HepG2 (cell line): ENCODE data around the gene IPP. TPM values are rescaled to one million over a fixed set of nuclear protein-coding genes. Genes with fewer than 3 reads are reported as not detected.
A peak's percentile ranks its signal among the peaks of the same experiment; 100 is the strongest.

ENCODE experiments used
- ATAC-seq: fragments of 200-7000 bp; cut with Tn5 transposase; 3 replicates; pipeline ENCODE4 v1.9.1; 2020; ENCODE audit warnings: mild to moderate bottlenecking, moderate library complexity
- BruUV-seq: library from RNA; stranded (reverse); fragments of 400-500 nt; replicated peaks from 2 replicates; lab custom pipeline; 2021; lab: Mats Ljungman, UMichigan
- CTCF ChIA-PET: fragments of 300-600 bp; formaldehyde crosslinking; extraction: SDS; loops from one replicate; lab custom pipeline; 2021; ENCODE audit warnings: low total read pairs, inconsistent platforms, low intra/inter-chr PET ratio; lab: Yijun Ruan, JAX
- POLR2A ChIA-PET: fragments of 350-600 bp; sonication (Branson Sonifier 250); formaldehyde crosslinking; loops from one replicate; lab custom pipeline; 2020; ENCODE audit warnings: antibody characterized with exemption, inconsistent platforms; lab: Yijun Ruan, JAX
- DNase-seq: peaks from one replicate; pipeline ENCODE4 v3.0.0-alpha.2; 2015; ENCODE audit warnings: low spot score
- FAIRE-seq: peaks from 3 replicates; lab custom pipeline; 2011; peaks lifted over from hg19 to GRCh38; lab: Jason Lieb, UNC
- H2AFZ ChIP-seq: one replicate; pipeline ENCODE4 v1.6.1; 2011; ENCODE audit warnings: low read length, inconsistent platforms
- H3K27ac ChIP-seq: fragments of 300-600 bp; 3 replicates; pipeline ENCODE4 v1.8.0; 2011; ENCODE audit warnings: mixed run types, mild to moderate bottlenecking, mixed read lengths, low read length, inconsistent platforms; ENCODE audit not compliant: insufficient read depth; ENCODE audit errors: extremely low read length
- H3K27me3 ChIP-seq, 2 experiments: fragments of 200-600 bp in 1 of 2; 2 replicates in 1 of 2; 3 replicates in 1 of 2; pipeline versions ENCODE4 v1.6.0 to v1.8.0; 2011; ENCODE audit warnings: low read length in 2 of 2, mild to moderate bottlenecking in 2 of 2, moderate library complexity in 2 of 2, inconsistent platforms in 1 of 2; ENCODE audit not compliant: insufficient read depth in 2 of 2, control insufficient read depth in 1 of 2
- H3K36me3 ChIP-seq, 2 experiments: fragments of 200-600 bp in 1 of 2; replicated peaks in 1 of 2; 2 replicates in 1 of 2; 3 replicates in 1 of 2; pipeline versions ENCODE4 v1.5.1 to v1.8.0; 2011; ENCODE audit warnings: low read length in 2 of 2, inconsistent platforms in 1 of 2; ENCODE audit not compliant: insufficient read depth in 2 of 2, control insufficient read depth in 1 of 2
- H3K4me1 ChIP-seq: 2 replicates; pipeline ENCODE4 v1.5.1; 2012; ENCODE audit warnings: low read length, inconsistent platforms; ENCODE audit not compliant: insufficient read depth
- H3K4me2 ChIP-seq: 2 replicates; pipeline ENCODE4 v1.6.0; 2011; ENCODE audit warnings: low read depth, low read length, inconsistent platforms
- H3K4me3 ChIP-seq, 3 experiments: fragments of 200-600 bp in 1 of 3; sonication (generic), shearing (Covaris generic) in 1 of 3; replicated peaks in 1 of 3; 2 replicates each; pipeline ENCODE4 v1.5.1; 2011 to 2016; ENCODE audit warnings: low read length in 3 of 3, inconsistent platforms in 2 of 3, low read depth in 2 of 3, mild to moderate bottlenecking in 2 of 3, control low read depth in 1 of 3, mixed read lengths in 1 of 3; ENCODE audit not compliant: insufficient read depth in 1 of 3
- H3K79me2 ChIP-seq: one replicate; pipeline ENCODE4 v1.6.1; 2011; ENCODE audit warnings: low read length, inconsistent platforms; ENCODE audit not compliant: insufficient read depth
- H3K9ac ChIP-seq: 2 replicates; pipeline ENCODE4 v1.6.0; 2011; ENCODE audit warnings: mild to moderate bottlenecking, low read depth, low read length, inconsistent platforms; ENCODE audit not compliant: insufficient read depth
- H3K9me3 ChIP-seq: 2 replicates; pipeline ENCODE4 v1.5.1; 2012; ENCODE audit warnings: mild to moderate bottlenecking, low read length
- H4K20me1 ChIP-seq: 2 replicates; pipeline ENCODE4 v1.6.0; 2011; ENCODE audit warnings: inconsistent platforms, mild to moderate bottlenecking, low read length, moderate library complexity; ENCODE audit not compliant: insufficient read depth
- GMEB1 ChIP-seq: sonication (generic); formaldehyde crosslinking; IDR thresholded peaks from 2 replicates; pipeline ENCODE4 v1.5.1; 2020; ENCODE audit warnings: missing genetic modification reagents, mild to moderate bottlenecking, borderline replicate concordance
- RBM22 ChIP-seq: fragments of 200-400 bp; formaldehyde crosslinking; optimal IDR thresholded peaks from 2 replicates; pipeline ENCODE3; 2017; ENCODE audit warnings: mild to moderate bottlenecking, low read length, moderate library complexity
- REST ChIP-seq, 2 experiments: IDR thresholded peaks; 2 replicates each; pipeline ENCODE4 v1.6.1; 2011 to 2012; ENCODE audit warnings: low read length in 2 of 2, borderline replicate concordance in 1 of 2, low read depth in 1 of 2, mild to moderate bottlenecking in 1 of 2, moderate library complexity in 1 of 2
- whole genome bisulfite sequencing: methylation state at CpG from one replicate; pipeline ENCODE4 v1.1.6; 2017; ENCODE audit warnings: low lambda C conversion rate; 5-methylcytosine and 5-hydroxymethylcytosine counted together
- in situ Hi-C: cut with HindIII; loops from 2 replicates; pipeline ENCODE4 v1.10.0; 2017; ENCODE audit warnings: low pct_unique_long_range_greater_than_20kb; ENCODE audit not compliant: extremely low pct_ligation_motif_present
- intact Hi-C: fragments of 100-400 bp; cut with micrococcal nuclease; formaldehyde crosslinking; loops from one replicate; pipeline ENCODE4 v1.10.0; 2022; ENCODE audit not compliant: unreplicated experiment
- polyA plus RNA-seq, 8 experiments: library from polyadenylated mRNA; depleted of rRNA in 3 of 8; stranded (reverse) in 7 of 8; unstranded in 1 of 8; fragments of >200 nt; fragmentation: Illumina TruSeq in 4 of 8; extraction: Trizol in 4 of 8; gene quantifications; 2 replicates each; pipeline versions ENCODE4 v1.2.1 to v1.2.3, GENCODE V29; 2011 to 2016; ENCODE audit warnings: low read depth in 4 of 8, missing spikeins in 1 of 8, mixed read lengths in 1 of 8; ENCODE audit not compliant: insufficient read depth in 1 of 8
- total RNA-seq, 5 experiments: library from RNA; depleted of rRNA; stranded (reverse); fragments of >200 nt; fragmentation: Illumina TruSeq; extraction: Trizol; gene quantifications; 2 replicates each; pipeline ENCODE4 v1.2.3, GENCODE V29; 2016; ENCODE audit warnings: low read depth in 1 of 5

Gene IPP
- total and polyA plus RNA-seq, 2 of the 13 experiments (the other 11 are each of a cell fraction or from before 2014, with no cell fraction given): 3.0 to 9.7 TPM

- H3K4me2 ChIP-seq: no peak overlapping the region
- ChIA-PET CTCF (no interaction called here), POLR2A (no interaction called here)
- no peak overlapping the region for H2AFZ ChIP-seq
- TF ChIP-seq REST (IDR thresholded peaks at IDR 0.05; ENCODE audit: borderline replicate concordance in 1 of 2, low read depth in 1 of 2, low read length in 2 of 2): no peak
- TF ChIP-seq RBM22: peak; percentile 21
- no peak for TF ChIP-seq GMEB1 (CRISPR knock-in tag)
- H3K79me2 ChIP-seq: peaks cover 96% of the 10 kb centered on the region
- H3K4me3 ChIP-seq: no peak overlapping the region
- FAIRE-seq: no peak
- no peak overlapping the region for H3K9ac ChIP-seq
- DNase-seq: no peak
- ATAC-seq: no peak
- in situ Hi-C loops: no loop called here
- peaks cover 88% of the 10 kb centered on the region for H4K20me1 ChIP-seq
- no TSS peak for BruUV-seq
- peaks cover 33% of the 10 kb centered on the region for H3K4me1 ChIP-seq
- WGBS: 95% methylated on average over 4 of the region's 4 CpGs
- no peaks in the 10 kb centered on the region for H3K27me3 ChIP-seq
- H3K27ac ChIP-seq: no peak overlapping the region
- peaks cover 0 to 7% of the 10 kb centered on the region in 2 experiments; a peak in 1 of 5 replicates for H3K36me3 ChIP-seq
- H3K9me3 ChIP-seq: no peaks in the 10 kb centered on the region
- intact Hi-C loops: no loop called here
Measured at GRCh38 chr1:45668526-45668925, 81.9 kb downstream of the IPP start.
